Astrocyte of the spinal cord (primary cell): Measurements from ENCODE around the gene USP26.
"Not testable (repeated sequence)": the region's sequence is repeated elsewhere in the genome, so short reads cannot be mapped to it uniquely, and the experiment has no call there.

Experiments
- DNase-seq: peaks from one replicate; pipeline ENCODE4 v3.0.0; 2011; ENCODE audit warnings: low read depth, low spot score
- H3K4me3 ChIP-seq: 2 replicates; pipeline ENCODE4 v1.5.1; 2011; ENCODE audit warnings: low read depth, mild to moderate bottlenecking, low read length, moderate library complexity
- CTCF ChIP-seq: IDR thresholded peaks from 2 replicates; pipeline ENCODE4 v1.5.1; 2012; ENCODE audit warnings: low read depth, mild to moderate bottlenecking, low read length, inconsistent platforms
- in situ Hi-C: cut with HindIII; loops from 2 replicates; pipeline ENCODE4 v1.10.0; 2017; ENCODE audit warnings: low sequenced_read_pairs

The USP26 gene

GRCh38 chrX:132986556-132986955 is 110.4 kb downstream of the USP26 start:
- TF ChIP-seq CTCF = no peak
- DNase-seq = no peak
- no peak overlapping the region for H3K4me3 ChIP-seq
- in situ Hi-C loops = no loop called here

GRCh38 chrX:132984058-132984650 is 112.8 kb downstream of the USP26 start:
- TF ChIP-seq CTCF = no peak
- in situ Hi-C loops = no loop called here
- H3K4me3 ChIP-seq = no peak overlapping the region
- no peak for DNase-seq

- TF ChIP-seq CTCF = no peak
- DNase-seq = no peak
- no peak overlapping the region for H3K4me3 ChIP-seq
- in situ Hi-C loops = no loop called here
Observed at GRCh38 chrX:132983496-132983895, 113.4 kb downstream of the USP26 start.

- DNase-seq, in situ Hi-C loops, H3K4me3 ChIP-seq: not testable (repeated sequence)
Observed at GRCh38 chrX:132980035-132980434, 116.9 kb downstream of the USP26 start.
